GM21737 (cell line): ENCODE data around the gene DACH1.
"Not testable (repeated sequence)": the region's sequence is repeated elsewhere in the genome, so short reads cannot be mapped to it uniquely, and the experiment has no call there.

Experiments used
- ATAC-seq: cut with Tn5 transposase; IDR thresholded peaks from one replicate; pipeline ENCODE4 v1.9.1; 2021; ENCODE audit warnings: mild to moderate bottlenecking, moderate library complexity; ENCODE audit not compliant: unreplicated experiment

The DACH1 gene

GRCh38 chr13:71866335-71867130 is 471 bp downstream of the DACH1 start:
- no peak for ATAC-seq

- ATAC-seq = no peak
These were observed 1.1 kb downstream of the DACH1 start for GRCh38 chr13:71865874-71866334.

- no peak for ATAC-seq
These were observed 1.8 kb downstream of the DACH1 start for GRCh38 chr13:71864986-71865873.

- no peak for ATAC-seq
These were observed 2.7 kb downstream of the DACH1 start for GRCh38 chr13:71864094-71864985.

GRCh38 chr13:71863254-71863865 is 3.6 kb downstream of the DACH1 start:
- no peak for ATAC-seq

- ATAC-seq = no peak
These were observed 4.5 kb downstream of the DACH1 start for GRCh38 chr13:71862459-71862943.

GRCh38 chr13:71861769-71862458 is 5.1 kb downstream of the DACH1 start:
- no peak for ATAC-seq

GRCh38 chr13:71860547-71861138 is 6.4 kb downstream of the DACH1 start:
- ATAC-seq = no peak

- no peak for ATAC-seq
These were observed 8.4 kb downstream of the DACH1 start for GRCh38 chr13:71858647-71859046.

GRCh38 chr13:71856548-71857043 is 10.4 kb downstream of the DACH1 start:
- ATAC-seq = no peak

- ATAC-seq = no peak
These were observed 12.6 kb downstream of the DACH1 start for GRCh38 chr13:71854401-71854800.

GRCh38 chr13:71853725-71854124 is 13.3 kb downstream of the DACH1 start:
- ATAC-seq = no peak

- no peak for ATAC-seq
These were observed 14.3 kb downstream of the DACH1 start for GRCh38 chr13:71852736-71853135.

GRCh38 chr13:71851498-71852409 is 15.2 kb downstream of the DACH1 start:
- no peak for ATAC-seq

GRCh38 chr13:71842003-71842402 is 25.0 kb downstream of the DACH1 start:
- ATAC-seq = no peak

GRCh38 chr13:71838842-71839241 is 28.2 kb downstream of the DACH1 start:
- no peak for ATAC-seq

GRCh38 chr13:71837582-71837981 is 29.4 kb downstream of the DACH1 start:
- ATAC-seq = not testable (repeated sequence)

- no peak for ATAC-seq
These were observed 35.3 kb downstream of the DACH1 start for GRCh38 chr13:71831716-71832115.
